ENCODE measurements around the gene INSIG2. TPM values are rescaled to one million over a fixed set of nuclear protein-coding genes. Genes with fewer than 3 reads are reported as not detected.

Gene INSIG2
- total and polyA plus RNA-seq, 2 of the 4 experiments (the other 2 are of a cell fraction) = 9.1 to 11.7 TPM

- Histone ChIP-seq H3K4me1 (ENCODE audit: control insufficient read depth, insufficient read depth, low read length) (no peaks in the 10 kb centered on the region), H2BK20ac (ENCODE audit: low read depth, low read length) (no peak overlapping the region), H2BK120ac (ENCODE audit: low read depth, low read length) (no peak overlapping the region), H3K9me3 (ENCODE audit: control insufficient read depth, insufficient read depth, low read length) (no peaks in the 10 kb centered on the region), H3K9ac (ENCODE audit: low read depth, low read length) (no peak overlapping the region), H3K23ac (ENCODE audit: low read depth, low read length) (no peak overlapping the region), H4K8ac (ENCODE audit: low read depth in 2 of 2, low read length in 2 of 2) (no peak overlapping the region), H2AFZ (replicated peaks; ENCODE audit: low read length, poor library complexity) (no peak overlapping the region), H4K91ac (ENCODE audit: insufficient read depth, low read depth, low read length) (no peak overlapping the region), H2BK5ac (ENCODE audit: low read depth, low read length, poor library complexity, severe bottlenecking) (no peak overlapping the region), H2AK9ac (replicated peaks; ENCODE audit: low read depth, low read length, poor library complexity) (no peak overlapping the region), H3K79me1 (ENCODE audit: low read depth in 1 of 2, low read length in 2 of 2) (no peaks in the 10 kb centered on the region), H3K9me1 (ENCODE audit: insufficient read depth, low read length) (no peaks in the 10 kb centered on the region), H4K5ac (ENCODE audit: low read depth, low read length) (no peak overlapping the region), H3K36me3 (ENCODE audit: control insufficient read depth, insufficient read depth, low read length) (no peaks in the 10 kb centered on the region), H3K4ac (ENCODE audit: low read depth, low read length) (no peak overlapping the region), H2BK15ac (ENCODE audit: low read depth, low read length) (no peak overlapping the region), H3K18ac (ENCODE audit: low read depth, low read length) (no peak overlapping the region), H4K20me1 (ENCODE audit: insufficient read depth, low read length) (no peaks in the 10 kb centered on the region), H3K27ac (ENCODE audit: insufficient read depth, low read length) (no peak overlapping the region), H3K56ac (ENCODE audit: extremely low read depth, insufficient read depth, low read length) (no peak overlapping the region), H2AK5ac (ENCODE audit: low read depth, low read length) (no peak overlapping the region), H3K27me3 (ENCODE audit: control insufficient read depth, insufficient read depth, low read length) (no peaks in the 10 kb centered on the region; the same call in 1 of the 2 replicates), H3K4me2 (ENCODE audit: low read depth, low read length) (no peak overlapping the region), H3K14ac (replicated peaks; ENCODE audit: low read depth, low read length) (no peak overlapping the region), H3K4me3 (ENCODE audit: insufficient read depth, low read depth, low read length) (no peak overlapping the region)
- DNase-seq (no peak), ATAC-seq (ENCODE audit: low read depth) (no peak)
- TF ChIP-seq POLR2A (IDR thresholded peaks at IDR 0.05; ENCODE audit: low read depth, low read length) (no peak), ELK1 (IDR thresholded peaks at IDR 0.05; ENCODE audit: borderline replicate concordance, low read depth, low read length) (no peak), BHLHE40 (IDR thresholded peaks at IDR 0.05; ENCODE audit: low read depth, low read length) (no peak), RCOR1 (IDR thresholded peaks at IDR 0.05; ENCODE audit: insufficient replicate concordance, low read length) (no peak), RFX5 (IDR thresholded peaks at IDR 0.05; ENCODE audit: low read depth, low read length) (no peak), CTCF (conservative IDR thresholded peaks at IDR 0.05; ENCODE audit: low read depth, low read length) (no peak), USF2 (IDR thresholded peaks at IDR 0.05; ENCODE audit: low read depth, low read length) (no peak), MAFK (IDR thresholded peaks at IDR 0.05; ENCODE audit: low read depth, low read length) (no peak), CHD1 (IDR thresholded peaks at IDR 0.05; ENCODE audit: low read depth, low read length) (no peak), SMC3 (IDR thresholded peaks at IDR 0.05; ENCODE audit: low read depth, low read length) (no peak), MAZ (IDR thresholded peaks at IDR 0.05; ENCODE audit: borderline replicate concordance, low read depth, low read length) (no peak), FOS (IDR thresholded peaks at IDR 0.05; ENCODE audit: low read depth, low read length) (no peak), MXI1 (IDR thresholded peaks at IDR 0.05; ENCODE audit: borderline replicate concordance, low read depth, low read length) (no peak), NFE2L2 (IDR thresholded peaks at IDR 0.05; ENCODE audit: low read depth, low read length) (no peak)
- ChIA-PET CTCF (no interaction called here), POLR2A (ENCODE audit: unreplicated experiment) (no interaction called here)
- dilution Hi-C loops (cut with HindIII; ENCODE audit: low sequenced_read_pairs, unreplicated experiment) = no loop called here
- BruUV-seq (replicated peaks) = no TSS peak
- intact Hi-C loops (cut with micrococcal nuclease) = no loop called here
- WGBS, 2 experiments (ENCODE audit: extremely low coverage in 2 of 2, insufficient read length in 1 of 2) = no CpG with 5 or more reads among the region's 1 CpG
- in situ Hi-C loops (cut with MboI; ENCODE audit: low sequenced_read_pairs) = no loop called here
These were observed 56.9 kb downstream of the INSIG2 start for GRCh38 chr2:118145207-118145606.
